Loucy (cell line): ENCODE measurements around the gene RANBP9.

Source experiments
- H2AFZ ChIP-seq: fragments of 200-600 bp; sonication (generic); 2 replicates; pipeline ENCODE4 v1.6.0; 2016; ENCODE audit warnings: antibody characterized with exemption, mild to moderate bottlenecking, low read length, moderate library complexity
- H3F3A ChIP-seq: fragments of 200-600 bp; 2 replicates; pipeline ENCODE4 v1.6.0; 2016; ENCODE audit warnings: antibody characterized with exemption, low read depth, mild to moderate bottlenecking
- H3K27me3 ChIP-seq: fragments of 200-600 bp; sonication (generic); 2 replicates; pipeline ENCODE4 v1.6.1; 2014; ENCODE audit warnings: low read length, mild to moderate bottlenecking; ENCODE audit not compliant: insufficient read depth, poor library complexity, severe bottlenecking
- H3K36me3 ChIP-seq: fragments of 200-600 bp; sonication (generic); 2 replicates; pipeline ENCODE4 v1.6.1; 2016; ENCODE audit warnings: low read length; ENCODE audit not compliant: insufficient read depth
- H3K4me1 ChIP-seq: fragments of 200-600 bp; sonication (generic); 2 replicates; pipeline ENCODE4 v1.5.1; 2014; ENCODE audit warnings: low read length, mild to moderate bottlenecking; ENCODE audit not compliant: insufficient read depth, poor library complexity, severe bottlenecking
- H3K4me2 ChIP-seq: fragments of 200-600 bp; sonication (generic); 2 replicates; pipeline ENCODE4 v1.6.0; 2014; ENCODE audit warnings: antibody characterized with exemption, low read length, low read depth, mild to moderate bottlenecking; ENCODE audit not compliant: poor library complexity, severe bottlenecking
- H3K4me3 ChIP-seq: fragments of 200-600 bp; sonication (generic); 2 replicates; pipeline ENCODE4 v1.5.1; 2014; ENCODE audit warnings: low read length, mild to moderate bottlenecking, mixed read lengths; ENCODE audit not compliant: poor library complexity, severe bottlenecking
- H3K79me2 ChIP-seq: fragments of 200-600 bp; sonication (generic); 2 replicates; pipeline ENCODE4 v1.6.1; 2014; ENCODE audit warnings: low read length; ENCODE audit not compliant: insufficient read depth
- H3K9ac ChIP-seq: fragments of 200-600 bp; sonication (generic); 2 replicates; pipeline ENCODE4 v1.6.0; 2014; ENCODE audit warnings: mild to moderate bottlenecking, low read depth, low read length, moderate library complexity; ENCODE audit not compliant: poor library complexity, severe bottlenecking
- H3K9me2 ChIP-seq: fragments of 200-600 bp; sonication (generic); replicated peaks from 2 replicates; pipeline ENCODE4 v1.6.1; 2016; ENCODE audit warnings: low read depth, low read length, mixed read lengths
- H3K9me3 ChIP-seq: fragments of 200-600 bp; sonication (generic); 2 replicates; pipeline ENCODE4 v1.6.1; 2014; ENCODE audit warnings: mild to moderate bottlenecking, antibody characterized with exemption, low read length, low read depth; ENCODE audit not compliant: insufficient read depth
- H4K20me1 ChIP-seq: fragments of 200-600 bp; sonication (generic); 2 replicates; pipeline ENCODE4 v1.6.0; 2014; ENCODE audit warnings: antibody characterized with exemption, low read length, mild to moderate bottlenecking; ENCODE audit not compliant: insufficient read depth, poor library complexity, severe bottlenecking
- CTCF ChIP-seq: fragments of 200-600 bp; sonication (generic); conservative IDR thresholded peaks from 2 replicates; pipeline ENCODE4 v1.5.1; 2014; ENCODE audit warnings: mild to moderate bottlenecking, antibody characterized with exemption, low read length
- EZH2phosphoT487 ChIP-seq: fragments of 200-600 bp; IDR thresholded peaks from 2 replicates; pipeline ENCODE4 v1.6.1; 2018; ENCODE audit warnings: antibody characterized with exemption, mild to moderate bottlenecking, moderate library complexity, borderline replicate concordance

Gene RANBP9

GRCh38 chr6:13754644-13755043 lies 43.0 kb upstream of the RANBP9 start:
- Histone ChIP-seq H2AFZ (no peak overlapping the region), H3K4me1 (no peaks in the 10 kb centered on the region), H3K79me2 (no peaks in the 10 kb centered on the region), H3K36me3 (no peaks in the 10 kb centered on the region), H3K27me3 (no peaks in the 10 kb centered on the region), H3K9me3 (no peaks in the 10 kb centered on the region), H3K4me3 (no peak overlapping the region), H3K9me2 (no peaks in the 10 kb centered on the region), H3K4me2 (no peak overlapping the region), H4K20me1 (no peaks in the 10 kb centered on the region), H3K9ac (no peak overlapping the region), H3F3A (no peaks in the 10 kb centered on the region)
- TF ChIP-seq CTCF = no peak
- no peak for TF ChIP-seq EZH2phosphoT487

GRCh38 chr6:13743736-13744127 lies 32.1 kb upstream of the RANBP9 start:
- Histone ChIP-seq H3K36me3 (no peaks in the 10 kb centered on the region), H3K4me3 (no peak overlapping the region), H3K27me3 (no peaks in the 10 kb centered on the region), H3K9ac (no peak overlapping the region), H3K9me2 (no peaks in the 10 kb centered on the region), H3K9me3 (no peaks in the 10 kb centered on the region), H3F3A (no peaks in the 10 kb centered on the region), H3K4me1 (no peaks in the 10 kb centered on the region), H3K4me2 (no peak overlapping the region), H4K20me1 (no peaks in the 10 kb centered on the region), H2AFZ (no peak overlapping the region), H3K79me2 (no peaks in the 10 kb centered on the region)
- no peak for TF ChIP-seq EZH2phosphoT487
- TF ChIP-seq CTCF = no peak

- no peak overlapping the region for H3K4me3 ChIP-seq
- H4K20me1 ChIP-seq = no peaks in the 10 kb centered on the region
- H3K9me2 ChIP-seq = no peaks in the 10 kb centered on the region
- H2AFZ ChIP-seq = no peak overlapping the region
- no peak overlapping the region for H3K4me2 ChIP-seq
- no peaks in the 10 kb centered on the region for H3K36me3 ChIP-seq
- no peaks in the 10 kb centered on the region for H3K79me2 ChIP-seq
- H3K9ac ChIP-seq = no peak overlapping the region
- H3F3A ChIP-seq = no peaks in the 10 kb centered on the region
- no peaks in the 10 kb centered on the region for H3K4me1 ChIP-seq
- no peaks in the 10 kb centered on the region for H3K27me3 ChIP-seq
- TF ChIP-seq CTCF (no peak), EZH2phosphoT487 (no peak)
- H3K9me3 ChIP-seq = no peaks in the 10 kb centered on the region
These were observed 31.5 kb upstream of the RANBP9 start for GRCh38 chr6:13742961-13743735.
